ENCODE measurements around the gene MYLK. TPM values are rescaled to one million over a fixed set of nuclear protein-coding genes. Genes with fewer than 3 reads are reported as not detected.

The MYLK gene
- total and polyA plus RNA-seq, 2 experiments from 2014 or later: 13.1 to 27.1 TPM

GRCh38 chr3:123683505-123684154 lies 200.5 kb downstream of the MYLK start:
- H3K27me3 ChIP-seq: no peaks in the 10 kb centered on the region
- no peaks in the 10 kb centered on the region for H4K20me1 ChIP-seq (ENCODE audit: insufficient read depth, poor library complexity, severe bottlenecking)
- no peak overlapping the region for H3K4me2 ChIP-seq
- H3K9me3 ChIP-seq (ENCODE audit: low read depth): no peaks in the 10 kb centered on the region
- 88% methylated on average over 10 of the region's 10 CpGs for WGBS (ENCODE audit: low lambda C conversion rate, missing lambda C conversion rate)
- no peak overlapping the region for H2AFZ ChIP-seq
- no peak overlapping the region for H3K27ac ChIP-seq
- peaks cover 13% of the 10 kb centered on the region for H3K4me1 ChIP-seq (ENCODE audit: insufficient read depth)
- DNase-seq (ENCODE audit: low spot score): no peak
- no peaks in the 10 kb centered on the region for H3K36me3 ChIP-seq (replicated peaks; ENCODE audit: insufficient read depth, low read depth)
- TF ChIP-seq EZH2 (IDR thresholded peaks at IDR 0.05; ENCODE audit: borderline replicate concordance): no peak
- no peak for TF ChIP-seq EZH2phosphoT487 (IDR thresholded peaks at IDR 0.05; ENCODE audit: low read depth, severe bottlenecking, unreplicated experiment)
- no peak for TF ChIP-seq CTCF (IDR thresholded peaks at IDR 0.05; ENCODE audit: poor library complexity)
- H3K79me2 ChIP-seq: no peaks in the 10 kb centered on the region
- H3K9me2 ChIP-seq (replicated peaks; ENCODE audit: insufficient read depth): no peaks in the 10 kb centered on the region
- no peak overlapping the region for H3K4me3 ChIP-seq

DNA sequence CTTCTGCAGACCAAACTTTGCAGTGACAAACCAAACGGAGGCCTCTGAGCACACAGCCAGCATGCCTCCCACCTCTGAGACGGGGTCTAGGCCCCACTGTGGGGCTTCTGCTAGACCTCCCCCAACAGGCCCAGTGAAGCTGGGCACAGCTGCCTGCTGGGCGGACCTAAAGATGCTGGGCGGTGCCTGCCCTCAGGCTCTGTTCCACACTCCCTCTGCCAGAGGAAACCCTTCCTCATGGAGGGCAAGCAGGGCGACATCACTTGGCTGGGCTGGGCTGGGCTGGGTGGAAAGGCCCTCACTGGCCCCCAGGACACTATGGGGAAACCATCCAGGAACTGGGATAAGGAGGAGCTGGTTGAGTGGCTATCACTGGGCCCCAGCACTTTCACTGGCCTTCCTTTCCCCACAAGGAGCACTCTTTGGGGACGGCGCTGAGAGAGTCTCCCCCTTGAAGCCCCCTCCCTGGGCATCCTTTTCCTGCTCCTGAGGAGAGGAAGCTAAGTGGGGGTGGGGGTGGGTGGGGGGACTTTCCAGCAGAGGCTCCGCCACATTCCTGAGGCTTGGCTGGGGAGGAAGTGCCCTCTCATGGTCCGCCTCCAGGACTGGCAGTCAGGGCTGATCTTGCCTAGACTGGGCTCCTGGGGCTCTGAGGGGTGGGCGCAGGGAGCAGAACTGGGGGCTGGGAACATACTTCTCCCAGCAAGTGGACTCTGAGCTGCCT lies 201.2 kb downstream of the MYLK start:
- Histone ChIP-seq H2AFZ (no peak overlapping the region), H3K27me3 (no peaks in the 10 kb centered on the region), H3K79me2 (no peaks in the 10 kb centered on the region), H4K20me1 (ENCODE audit: insufficient read depth, poor library complexity, severe bottlenecking) (no peaks in the 10 kb centered on the region), H3K27ac (no peak overlapping the region), H3K9me2 (replicated peaks; ENCODE audit: insufficient read depth) (no peaks in the 10 kb centered on the region), H3K36me3 (replicated peaks; ENCODE audit: insufficient read depth, low read depth) (no peaks in the 10 kb centered on the region), H3K9me3 (ENCODE audit: low read depth) (no peaks in the 10 kb centered on the region), H3K4me2 (no peak overlapping the region), H3K4me3 (no peak overlapping the region), H3K4me1 (ENCODE audit: insufficient read depth) (peaks cover 13% of the 10 kb centered on the region)
- no peak for DNase-seq (ENCODE audit: low spot score)
- no peak for TF ChIP-seq CTCF (IDR thresholded peaks at IDR 0.05; ENCODE audit: poor library complexity)
- no peak for TF ChIP-seq EZH2 (IDR thresholded peaks at IDR 0.05; ENCODE audit: borderline replicate concordance)
- TF ChIP-seq EZH2phosphoT487 (IDR thresholded peaks at IDR 0.05; ENCODE audit: low read depth, severe bottlenecking, unreplicated experiment): no peak
- WGBS (ENCODE audit: low lambda C conversion rate, missing lambda C conversion rate): 89% methylated on average over 8 of the region's 10 CpGs

DNA sequence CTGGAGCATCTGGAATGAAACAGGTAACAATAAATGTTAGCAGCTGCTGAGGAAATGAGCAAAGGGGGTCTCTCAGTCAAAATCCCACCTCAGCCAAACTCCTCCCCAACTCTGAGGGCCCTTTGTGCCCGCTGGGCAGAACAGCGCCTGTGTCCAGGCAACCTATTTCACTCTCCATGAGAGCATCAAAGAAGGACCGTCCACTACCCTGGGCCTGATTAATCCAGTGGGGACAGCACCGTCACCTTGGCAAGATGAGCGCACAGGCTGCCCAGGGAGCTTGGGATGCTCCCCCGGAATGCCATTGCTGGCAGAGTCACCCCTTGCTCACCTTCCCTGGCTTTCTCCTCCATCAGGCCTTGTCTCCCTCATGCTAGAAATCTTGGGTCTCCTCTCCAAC lies 201.8 kb downstream of the MYLK start:
- Histone ChIP-seq H3K9me2 (replicated peaks; ENCODE audit: insufficient read depth) (no peaks in the 10 kb centered on the region), H3K9me3 (ENCODE audit: low read depth) (no peaks in the 10 kb centered on the region), H3K27ac (no peak overlapping the region), H3K4me3 (no peak overlapping the region), H3K79me2 (no peaks in the 10 kb centered on the region), H4K20me1 (ENCODE audit: insufficient read depth, poor library complexity, severe bottlenecking) (no peaks in the 10 kb centered on the region), H3K36me3 (replicated peaks; ENCODE audit: insufficient read depth, low read depth) (no peaks in the 10 kb centered on the region), H3K4me2 (no peak overlapping the region), H2AFZ (no peak overlapping the region), H3K27me3 (no peaks in the 10 kb centered on the region), H3K4me1 (ENCODE audit: insufficient read depth) (peaks cover 13% of the 10 kb centered on the region)
- DNase-seq (ENCODE audit: low spot score): no peak
- WGBS (ENCODE audit: low lambda C conversion rate, missing lambda C conversion rate): 96% methylated on average over 6 of the region's 6 CpGs
- TF ChIP-seq CTCF (IDR thresholded peaks at IDR 0.05; ENCODE audit: poor library complexity): no peak
- TF ChIP-seq EZH2 (IDR thresholded peaks at IDR 0.05; ENCODE audit: borderline replicate concordance): no peak
- TF ChIP-seq EZH2phosphoT487 (IDR thresholded peaks at IDR 0.05; ENCODE audit: low read depth, severe bottlenecking, unreplicated experiment): no peak
